T-cell (primary cell): ENCODE results near the gene CREBBP. TPM values are rescaled to one million over a fixed set of nuclear protein-coding genes. Genes with fewer than 3 reads are reported as not detected.

Experiments
- ATAC-seq, 4 experiments: fragments of 200-7000 bp in 3 of 4; fragments of 150-1000 bp in 1 of 4; cut with Tn5 transposase; replicated peaks in 1 of 4; 1 replicate in 3 of 4; 2 replicates in 1 of 4; pipeline ENCODE4 v1.10.0; 2021; ENCODE audit warnings: moderate library complexity in 3 of 4, mild to moderate bottlenecking in 2 of 4, moderate number of reproducible peaks in 1 of 4
- CTCF ChIA-PET, 2 donors: fragments of 300-600 bp; sonication (Branson Sonifier 250); formaldehyde crosslinking; loops; one replicate each; lab custom pipeline; 2022; ENCODE audit warnings: antibody characterized with exemption in 2 of 2; lab: Charles Lee
- POLR2A ChIA-PET, 2 donors: fragments of 300-600 bp; sonication (Branson Sonifier 250); formaldehyde crosslinking; loops; one replicate each; lab custom pipeline; 2022; ENCODE audit warnings: antibody characterized with exemption in 2 of 2; lab: Charles Lee
- DNase-seq, 35 experiments: peaks; one replicate each; pipeline versions ENCODE4 v3.0.0 to v3.0.0-alpha.2; 2013 to 2023
- H3K27ac ChIP-seq: one replicate; pipeline ENCODE4 v1.5.1; 2013; ENCODE audit warnings: low read length
- H3K27me3 ChIP-seq, 2 experiments: replicated peaks in 1 of 2; 1 replicate in 1 of 2; 2 replicates in 1 of 2; pipeline versions ENCODE4 v1.6.1 to v1.7.0; 2013; ENCODE audit warnings: low read length in 1 of 2, mixed read lengths in 1 of 2; ENCODE audit not compliant: control insufficient read depth in 2 of 2, insufficient read depth in 2 of 2; ENCODE audit errors: extremely low read depth in 1 of 2
- H3K36me3 ChIP-seq, 2 donors: 1 replicate in 1 of 2; 2 replicates in 1 of 2; pipeline versions ENCODE4 v1.6.1 to v1.7.0; 2013; ENCODE audit warnings: low read length in 1 of 2; ENCODE audit not compliant: control insufficient read depth in 2 of 2, insufficient read depth in 1 of 2; ENCODE audit errors: extremely low read depth in 1 of 2
- H3K4me1 ChIP-seq, 2 experiments: 1 replicate in 1 of 2; 2 replicates in 1 of 2; pipeline versions ENCODE4 v1.6.1 to v1.7.0; 2013; ENCODE audit warnings: low read length in 2 of 2, mixed read lengths in 1 of 2; ENCODE audit not compliant: insufficient read depth in 2 of 2, control insufficient read depth in 1 of 2; ENCODE audit errors: extremely low read depth in 1 of 2
- H3K4me3 ChIP-seq, 2 donors: 1 replicate in 1 of 2; 2 replicates in 1 of 2; pipeline versions ENCODE4 v1.5.1 to v1.7.0; 2013; ENCODE audit warnings: mild to moderate bottlenecking in 2 of 2, low read length in 1 of 2, moderate library complexity in 1 of 2; ENCODE audit not compliant: control insufficient read depth in 1 of 2; ENCODE audit errors: extremely low read depth in 1 of 2
- H3K9me3 ChIP-seq: 2 replicates; pipeline ENCODE4 v1.7.0; 2013
- H3K27ac Mint-ChIP-seq, 2 donors: one replicate each; pipeline ENCODE4 v1.8.0; 2020 to 2021; ENCODE audit warnings: mild to moderate bottlenecking in 2 of 2, mixed read lengths in 2 of 2
- H3K27me3 Mint-ChIP-seq, 2 donors: one replicate each; pipeline ENCODE4 v1.8.0; 2021 to 2022; ENCODE audit warnings: mixed read lengths in 2 of 2
- H3K36me3 Mint-ChIP-seq: one replicate; pipeline ENCODE4 v1.8.0; 2021; ENCODE audit warnings: mixed read lengths
- H3K4me1 Mint-ChIP-seq, 3 donors: one replicate each; pipeline ENCODE4 v1.8.0; 2020 to 2022; ENCODE audit warnings: mixed read lengths in 3 of 3, mild to moderate bottlenecking in 1 of 3
- H3K4me3 Mint-ChIP-seq, 3 donors: one replicate each; pipeline ENCODE4 v1.8.0; 2020 to 2022; ENCODE audit warnings: mild to moderate bottlenecking in 3 of 3, mixed read lengths in 3 of 3, moderate library complexity in 3 of 3
- H3K9me3 Mint-ChIP-seq, 3 donors: one replicate each; pipeline ENCODE4 v1.8.0; 2020 to 2022; ENCODE audit warnings: mixed read lengths in 3 of 3
- WGBS: methylation state at CpG from one replicate; pipeline ENCODE4 v1.1.5; 2013; ENCODE audit warnings: missing lambda C conversion rate; ENCODE audit not compliant: insufficient coverage; 5-methylcytosine and 5-hydroxymethylcytosine counted together
- total RNA-seq, 35 experiments: library from RNA in 6 of 35; stranded (reverse) in 6 of 35; fragments of 120-200 nt in 1 of 35; gene quantifications; one replicate each; pipeline versions ENCODE4 v1.2.1 to v1.2.4 and lab custom pipeline; 2013 to 2026

Gene CREBBP
- total RNA-seq, 5 donors from 2014 or later (not counting 1 experiment from before 2014, with no cell fraction given): 114 to 183 (median 127) TPM

DNA sequence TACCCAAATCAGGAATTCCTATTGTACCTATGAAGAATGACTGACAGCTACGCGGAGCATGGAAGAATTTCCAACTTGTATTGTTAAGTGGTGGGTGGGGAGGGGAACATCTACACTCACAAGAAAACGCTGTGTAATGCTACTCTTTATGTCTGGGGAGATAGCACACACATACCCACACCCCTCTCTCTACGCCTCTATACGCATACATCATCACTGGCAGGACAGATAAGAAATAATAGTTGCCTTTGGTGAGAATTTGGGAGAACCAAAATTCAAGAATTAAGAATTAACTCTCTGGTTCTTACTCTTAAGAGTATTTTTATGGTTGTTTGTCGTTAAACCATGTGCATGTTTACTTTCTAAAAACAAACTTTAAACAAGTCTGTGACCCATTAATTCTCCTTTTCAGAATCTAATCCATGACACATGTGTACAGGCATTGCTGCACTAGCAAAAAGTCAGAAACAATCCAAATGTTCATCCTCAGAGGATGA lies 33.9 kb downstream of the CREBBP start:
- H3K4me1 ChIP-seq: peaks cover 0 to 17% of the 10 kb centered on the region in 2 experiments
- H3K27ac Mint-ChIP-seq: no peak overlapping the region
- H3K9me3 ChIP-seq: no peaks in the 10 kb centered on the region
- H3K4me1 Mint-ChIP-seq: peaks cover 59 to 66% (median 62%) of the 10 kb centered on the region in 3 donors
- no CpG with 5 or more reads among the region's 6 CpGs for WGBS
- no peak for ATAC-seq
- H3K27ac ChIP-seq: no peak overlapping the region
- H3K4me3 Mint-ChIP-seq: no peak overlapping the region
- H3K36me3 ChIP-seq: peaks cover 11 to 38% of the 10 kb centered on the region in 2 donors
- POLR2A ChIA-PET: no interaction called here
- H3K9me3 Mint-ChIP-seq: no peaks in the 10 kb centered on the region
- no peak for DNase-seq
- H3K4me3 ChIP-seq: no peak overlapping the region
- peaks cover 32% of the 10 kb centered on the region for H3K36me3 Mint-ChIP-seq
- H3K27me3 Mint-ChIP-seq: no peaks in the 10 kb centered on the region
- H3K27me3 ChIP-seq: no peaks in the 10 kb centered on the region
- CTCF ChIA-PET: no interaction called here

DNA sequence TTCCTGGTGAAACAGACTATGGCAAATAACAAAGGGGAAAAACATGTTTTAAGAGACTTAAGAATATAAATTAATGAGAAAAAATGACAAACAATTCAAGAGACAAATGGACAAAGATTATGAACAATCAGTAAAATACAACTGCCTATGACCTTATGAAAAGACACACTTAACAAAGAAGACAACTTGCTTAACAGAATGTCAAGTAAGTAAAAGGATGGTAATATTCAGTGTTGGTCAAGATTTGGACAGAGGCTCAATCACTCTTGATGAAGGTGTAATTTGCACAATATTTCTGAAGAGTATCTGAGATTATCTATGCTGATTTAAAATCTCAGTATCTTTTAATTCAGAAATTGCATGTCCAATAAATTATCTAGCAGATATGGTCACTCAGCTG lies 34.4 kb downstream of the CREBBP start:
- H3K36me3 Mint-ChIP-seq: peaks cover 32% of the 10 kb centered on the region
- Histone ChIP-seq H3K27ac (no peak overlapping the region), H3K9me3 (no peaks in the 10 kb centered on the region), H3K4me1 (peaks cover 0 to 20% of the 10 kb centered on the region in 2 experiments), H3K36me3 (peaks cover 11 to 38% of the 10 kb centered on the region in 2 donors), H3K27me3 (no peaks in the 10 kb centered on the region), H3K4me3 (no peak overlapping the region)
- H3K27ac Mint-ChIP-seq: no peak overlapping the region
- no peak overlapping the region for H3K4me3 Mint-ChIP-seq
- DNase-seq: no peak
- H3K9me3 Mint-ChIP-seq: no peaks in the 10 kb centered on the region
- CTCF ChIA-PET: no interaction called here
- H3K4me1 Mint-ChIP-seq: peaks cover 63 to 69% (median 64%) of the 10 kb centered on the region in 3 donors
- POLR2A ChIA-PET: interaction anchor here in 1 of 2 donors (0.7 kb wide), 1 partner anchor 23 kb away, joined by 3 read pairs; no protein-coding TSS in a partner anchor
- ATAC-seq: no peak
- no peaks in the 10 kb centered on the region for H3K27me3 Mint-ChIP-seq

DNA sequence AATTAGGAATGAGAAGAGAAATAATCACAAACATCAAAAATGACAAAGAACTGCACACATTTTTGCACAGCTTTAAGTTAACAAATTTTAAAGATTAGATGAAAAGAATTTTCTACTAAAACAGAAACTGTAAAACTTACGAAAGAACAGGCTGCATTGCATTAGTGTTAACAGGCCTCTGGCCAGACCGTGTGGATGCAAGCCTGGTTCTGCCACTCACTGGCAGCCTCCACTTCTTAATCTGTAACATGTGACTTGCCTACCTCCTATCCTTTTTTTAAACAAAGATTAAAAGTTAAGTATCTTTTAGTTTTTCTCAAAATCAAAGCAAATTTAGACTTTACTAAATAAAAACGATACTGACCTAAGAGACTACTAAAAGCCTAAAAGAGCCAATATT lies 37.5 kb downstream of the CREBBP start:
- no peak overlapping the region for H3K4me3 Mint-ChIP-seq
- Histone ChIP-seq H3K4me3 (no peak overlapping the region), H3K27me3 (no peaks in the 10 kb centered on the region), H3K9me3 (no peaks in the 10 kb centered on the region), H3K4me1 (peaks cover 0 to 7% of the 10 kb centered on the region in 2 experiments), H3K36me3 (peaks cover 4 to 15% of the 10 kb centered on the region in 2 donors), H3K27ac (no peak overlapping the region)
- POLR2A ChIA-PET: no interaction called here
- peaks cover 20% of the 10 kb centered on the region for H3K36me3 Mint-ChIP-seq
- no peaks in the 10 kb centered on the region for H3K27me3 Mint-ChIP-seq
- peaks cover 75 to 76% (median 76%) of the 10 kb centered on the region in 3 donors for H3K4me1 Mint-ChIP-seq
- ATAC-seq: no peak
- H3K27ac Mint-ChIP-seq: no peak overlapping the region
- no peaks in the 10 kb centered on the region for H3K9me3 Mint-ChIP-seq
- CTCF ChIA-PET: no interaction called here
- DNase-seq: no peak
- 100% methylated on average over 1 of the region's 3 CpGs for WGBS

DNA sequence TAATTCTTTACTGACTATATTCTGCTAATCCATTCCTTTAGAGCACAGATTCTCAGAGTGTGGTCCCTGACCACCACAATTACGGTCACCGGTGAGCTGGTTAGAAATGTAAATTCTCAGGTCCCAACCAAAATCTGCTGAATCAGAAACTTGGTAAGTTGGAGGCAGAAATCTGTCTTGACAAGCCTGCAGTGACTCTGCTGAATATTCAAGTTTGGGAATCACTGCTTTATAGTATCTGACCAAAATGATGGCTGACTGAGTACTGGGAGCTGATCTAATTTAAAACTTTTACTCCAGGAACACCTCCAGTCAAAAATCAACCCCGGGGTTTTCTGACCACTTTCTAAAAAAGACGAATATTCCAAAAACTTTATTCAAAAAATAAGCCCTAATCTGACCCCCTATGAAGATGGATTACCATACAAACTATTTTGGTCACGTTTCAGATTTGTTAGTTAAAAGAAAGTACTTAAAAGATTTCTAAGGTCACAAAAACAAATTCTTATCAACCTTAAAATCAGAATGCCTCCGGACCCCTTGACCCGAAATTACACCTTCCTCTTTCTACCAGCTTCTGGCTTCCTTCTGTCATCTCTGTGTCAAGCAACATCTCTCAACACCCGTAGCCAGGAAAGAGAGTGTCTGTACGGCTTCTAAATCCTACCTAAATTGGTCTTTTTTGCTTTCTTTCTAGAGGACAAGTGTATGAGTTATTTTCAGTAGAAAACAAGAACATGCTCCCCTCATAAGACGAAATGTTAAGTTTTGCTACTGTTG lies 38.6 kb downstream of the CREBBP start:
- WGBS: 90% methylated on average over 2 of the region's 10 CpGs
- Mint-ChIP-seq H3K9me3 (no peaks in the 10 kb centered on the region), H3K27ac (no peak overlapping the region), H3K36me3 (peaks cover 17% of the 10 kb centered on the region), H3K27me3 (no peaks in the 10 kb centered on the region), H3K4me1 (peaks cover 67 to 74% (median 73%) of the 10 kb centered on the region in 3 donors), H3K4me3 (no peak overlapping the region)
- H3K4me3 ChIP-seq: no peak overlapping the region
- H3K9me3 ChIP-seq: no peaks in the 10 kb centered on the region
- peaks cover 4 to 10% of the 10 kb centered on the region in 2 donors for H3K36me3 ChIP-seq
- H3K4me1 ChIP-seq: peaks cover 0 to 7% of the 10 kb centered on the region in 2 experiments
- H3K27me3 ChIP-seq: no peaks in the 10 kb centered on the region
- ChIA-PET CTCF (no interaction called here), POLR2A (no interaction called here)
- H3K27ac ChIP-seq: no peak overlapping the region
- DNase-seq: no peak
- no peak for ATAC-seq

DNA sequence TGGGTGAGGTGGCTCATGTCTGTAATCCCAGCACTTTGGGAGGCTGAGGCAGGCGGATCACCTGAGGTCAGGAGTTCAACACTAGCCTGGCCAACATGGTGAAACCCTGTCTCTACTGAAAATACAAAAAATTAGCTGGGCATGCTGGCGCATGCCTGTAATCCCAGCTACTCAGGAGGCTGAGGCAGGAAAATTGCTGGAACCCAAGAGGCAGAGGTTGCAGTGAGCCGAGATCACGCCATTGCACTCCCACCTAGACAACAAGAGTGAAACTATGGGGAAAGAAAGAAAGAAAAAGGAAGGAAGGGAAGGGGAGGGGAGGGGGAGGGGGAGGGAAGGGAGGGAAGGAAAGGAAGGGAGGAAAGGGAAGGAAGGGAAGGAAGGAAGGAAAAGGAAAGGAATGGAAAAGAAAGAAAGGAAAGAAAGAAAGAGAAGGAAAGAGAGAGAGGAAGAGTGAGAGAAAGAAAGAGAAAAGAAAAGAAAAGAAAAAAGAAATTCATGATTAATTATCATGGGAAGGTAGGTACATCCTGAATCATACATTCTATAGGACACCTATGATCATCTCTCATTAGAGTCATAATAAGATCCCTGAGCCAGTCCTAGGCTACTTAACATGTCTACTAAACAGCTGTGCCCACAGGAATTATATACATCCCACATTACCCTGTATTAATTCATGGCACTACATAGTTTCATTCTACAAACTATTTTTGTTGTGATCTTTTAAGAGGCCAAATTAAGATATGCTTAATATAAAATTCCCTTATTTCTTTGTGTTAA lies 40.9 kb downstream of the CREBBP start:
- no peak overlapping the region for H3K27ac ChIP-seq
- peaks cover 13% of the 10 kb centered on the region for H3K36me3 Mint-ChIP-seq
- H3K27me3 ChIP-seq: no peaks in the 10 kb centered on the region
- H3K4me1 ChIP-seq: peaks cover 0 to 5% of the 10 kb centered on the region in 2 experiments
- ATAC-seq: no peak
- no peak overlapping the region for H3K4me3 Mint-ChIP-seq
- no peak overlapping the region for H3K27ac Mint-ChIP-seq
- no peak for DNase-seq
- peaks cover 4 to 7% of the 10 kb centered on the region in 2 donors for H3K36me3 ChIP-seq
- no CpG with 5 or more reads among the region's 4 CpGs for WGBS
- no peak overlapping the region for H3K4me3 ChIP-seq
- H3K4me1 Mint-ChIP-seq: peaks cover 46 to 55% (median 54%) of the 10 kb centered on the region in 3 donors
- ChIA-PET CTCF (no interaction called here), POLR2A (interaction anchor here in 1 of 2 donors (0.7 kb wide), 1 partner anchor 73 kb away, joined by 13 read pairs; no protein-coding TSS in a partner anchor)
- H3K27me3 Mint-ChIP-seq: no peaks in the 10 kb centered on the region
- no peaks in the 10 kb centered on the region for H3K9me3 ChIP-seq
- no peaks in the 10 kb centered on the region for H3K9me3 Mint-ChIP-seq
